HCT116 (cell line): Measurements from ENCODE around the gene ATP6V1G2. TPM values are rescaled to one million over a fixed set of nuclear protein-coding genes. Genes with fewer than 3 reads are reported as not detected.
A peak's percentile ranks its signal among the peaks of the same experiment; 100 is the strongest.

ENCODE experiments used
- ATAC-seq: fragments of 200-7000 bp; cut with Tn5 transposase; 2 replicates; pipeline ENCODE4 v1.9.1; 2020; ENCODE audit warnings: mild to moderate bottlenecking, moderate library complexity
- BruUV-seq: library from RNA; stranded (reverse); fragments of 400-500 nt; replicated peaks from 2 replicates; lab custom pipeline; 2021; lab: Mats Ljungman, UMichigan
- CTCF ChIA-PET: fragments of 300-600 bp; sonication (Branson Sonifier 250); formaldehyde crosslinking; loops from one replicate; lab custom pipeline; 2021; ENCODE audit warnings: antibody characterized with exemption; lab: Charles Lee
- POLR2A ChIA-PET: fragments of 300-600, 350-600 bp; sonication (Branson Sonifier 250); formaldehyde crosslinking; loops from one replicate; lab custom pipeline; 2021; ENCODE audit warnings: antibody characterized with exemption; lab: Charles Lee
- RAD21 ChIA-PET, 2 experiments: fragments of 300-600 bp; sonication (Branson Sonifier 250); formaldehyde crosslinking; loops; one replicate each; lab custom pipeline; 2023; ENCODE audit warnings: low total read pairs in 2 of 2; ENCODE audit not compliant: uncharacterized antibody in 2 of 2, unreplicated experiment in 2 of 2, low non-redundant PET in 1 of 2; lab: Charles Lee
- DNase-seq: peaks from one replicate; pipeline ENCODE4 v3.0.0-alpha.2; 2010; ENCODE audit warnings: low read depth, low spot score
- H2AFZ ChIP-seq: fragments of 200-600 bp; shearing (Covaris generic), sonication (generic); 2 replicates; pipeline ENCODE4 v1.6.1; 2017; ENCODE audit warnings: low read depth, mixed run types, mixed read lengths, antibody characterized with exemption, low read length; ENCODE audit not compliant: poor library complexity, severe bottlenecking
- H3K27ac ChIP-seq: 2 replicates; pipeline ENCODE4 v1.5.1; 2012; ENCODE audit warnings: low read depth, low read length
- H3K27me3 ChIP-seq: fragments of 200-600 bp; sonication (generic); 2 replicates; pipeline ENCODE4 v1.6.1; 2016; ENCODE audit warnings: mixed run types, low read length, mixed read lengths; ENCODE audit not compliant: insufficient read depth
- H3K36me3 ChIP-seq, 2 experiments: fragments of 200-500 bp in 1 of 2; fragments of 200-600 bp in 1 of 2; sonication (Bioruptor generic) in 1 of 2; sonication (generic) in 1 of 2; 2 replicates each; pipeline versions ENCODE4 v1.5.1 to v1.6.1; 2014 to 2016; ENCODE audit warnings: low read length in 2 of 2, inconsistent platforms in 1 of 2, mixed read lengths in 1 of 2, mixed run types in 1 of 2; ENCODE audit not compliant: insufficient read depth in 2 of 2, control insufficient read depth in 1 of 2
- H3K4me1 ChIP-seq, 2 experiments: fragments of 200-600 bp in 1 of 2; sonication (generic) in 1 of 2; 2 replicates each; pipeline versions ENCODE4 v1.5.1 to v1.6.1; 2012 to 2017; ENCODE audit warnings: low read length in 2 of 2, inconsistent platforms in 1 of 2, mild to moderate bottlenecking in 1 of 2, mixed read lengths in 1 of 2, mixed run types in 1 of 2, moderate library complexity in 1 of 2; ENCODE audit not compliant: insufficient read depth in 2 of 2, control insufficient read depth in 1 of 2
- H3K4me2 ChIP-seq: fragments of 200-600 bp; sonication (generic); 2 replicates; pipeline ENCODE4 v1.6.1; 2017; ENCODE audit warnings: mixed run types, low read length, mixed read lengths
- H3K4me3 ChIP-seq, 2 experiments: fragments of 200-600 bp in 1 of 2; sonication (generic) in 1 of 2; replicated peaks in 1 of 2; 2 replicates each; pipeline ENCODE4 v1.5.1; 2011 to 2016; ENCODE audit warnings: low read length in 2 of 2, control low read depth in 1 of 2, low read depth in 1 of 2, mild to moderate bottlenecking in 1 of 2, mixed read lengths in 1 of 2, mixed run types in 1 of 2
- H3K79me2 ChIP-seq: fragments of 200-600 bp; sonication (generic); 2 replicates; pipeline ENCODE4 v1.6.1; 2017; ENCODE audit warnings: mild to moderate bottlenecking, mixed run types, low read length, moderate library complexity, mixed read lengths; ENCODE audit not compliant: insufficient read depth
- H3K9ac ChIP-seq: fragments of 200-600 bp; sonication (generic); 2 replicates; pipeline ENCODE4 v1.6.1; 2016; ENCODE audit warnings: low read length, mixed read lengths
- H3K9me2 ChIP-seq: fragments of 200-600 bp; sonication (generic), shearing (Covaris generic); 2 replicates; pipeline ENCODE4 v1.6.1; 2017; ENCODE audit warnings: mixed run types, mild to moderate bottlenecking, moderate library complexity; ENCODE audit not compliant: insufficient read depth
- H3K9me3 ChIP-seq, 2 experiments: fragments of 200-500 bp in 1 of 2; fragments of 200-600 bp in 1 of 2; sonication (Bioruptor generic) in 1 of 2; sonication (generic) in 1 of 2; 2 replicates each; pipeline ENCODE4 v1.6.1; 2014 to 2017; ENCODE audit warnings: low read length in 2 of 2, mixed read lengths in 2 of 2, inconsistent platforms in 1 of 2, low read depth in 1 of 2, mild to moderate bottlenecking in 1 of 2, mixed run types in 1 of 2, moderate library complexity in 1 of 2; ENCODE audit not compliant: control insufficient read depth in 1 of 2, insufficient read depth in 1 of 2
- H4K20me1 ChIP-seq: fragments of 200-600 bp; sonication (generic), shearing (Covaris generic); 2 replicates; pipeline ENCODE4 v1.6.1; 2017; ENCODE audit warnings: mixed run types, mild to moderate bottlenecking, moderate library complexity; ENCODE audit not compliant: insufficient read depth
- CBX3 ChIP-seq: IDR thresholded peaks from 2 replicates; pipeline ENCODE4 v1.6.1; 2012; ENCODE audit warnings: low read depth
- CEBPB ChIP-seq: IDR thresholded peaks from 2 replicates; pipeline ENCODE4 v1.6.1; 2012; ENCODE audit warnings: low read depth
- EGR1 ChIP-seq: IDR thresholded peaks from 2 replicates; pipeline ENCODE4 v1.6.1; 2012; ENCODE audit warnings: low read depth
- ELF1 ChIP-seq: IDR thresholded peaks from 2 replicates; pipeline ENCODE4 v1.6.1; 2012; ENCODE audit warnings: low read depth, borderline replicate concordance
- EZH2 ChIP-seq: fragments of 200-600 bp; sonication (generic); IDR thresholded peaks from 2 replicates; pipeline ENCODE4 v1.6.1; 2017; ENCODE audit warnings: antibody characterized with exemption, mixed run types
- EZH2phosphoT487 ChIP-seq: fragments of 200-600 bp; IDR thresholded peaks from 2 replicates; pipeline ENCODE4 v1.6.1; 2018; ENCODE audit warnings: antibody characterized with exemption, borderline replicate concordance
- FOSL1 ChIP-seq: IDR thresholded peaks from 2 replicates; pipeline ENCODE4 v1.6.1; 2012; ENCODE audit warnings: low read depth
- JUND ChIP-seq: IDR thresholded peaks from 2 replicates; pipeline ENCODE4 v1.6.1; 2012
- POLR2A ChIP-seq: IDR thresholded peaks from 2 replicates; pipeline ENCODE4 v1.7.0; 2011; ENCODE audit warnings: borderline replicate concordance; ENCODE audit not compliant: insufficient read depth, insufficient read length; ENCODE audit errors: extremely low read depth
- POLR2AphosphoS5 ChIP-seq: IDR thresholded peaks from 2 replicates; pipeline ENCODE4 v1.6.1; 2011; ENCODE audit warnings: mild to moderate bottlenecking, low read depth, low read length, moderate library complexity
- RAD21 ChIP-seq: IDR thresholded peaks from 2 replicates; pipeline ENCODE4 v1.6.1; 2012; ENCODE audit warnings: low read depth, mild to moderate bottlenecking
- SIN3A ChIP-seq: IDR thresholded peaks from 2 replicates; pipeline ENCODE4 v1.6.1; 2012; ENCODE audit warnings: low read depth
- SRF ChIP-seq: IDR thresholded peaks from 2 replicates; pipeline ENCODE4 v1.6.1; 2012; ENCODE audit warnings: low read depth
- TCF7L2 ChIP-seq: IDR thresholded peaks from 2 replicates; pipeline ENCODE4 v1.7.0; 2011; ENCODE audit warnings: borderline replicate concordance, inconsistent platforms; ENCODE audit not compliant: insufficient read depth, insufficient read length; ENCODE audit errors: extremely low read depth
- YY1 ChIP-seq: IDR thresholded peaks from 2 replicates; pipeline ENCODE4 v1.6.1; 2011; ENCODE audit warnings: low read length, low read depth, moderate library complexity, mild to moderate bottlenecking; ENCODE audit not compliant: insufficient replicate concordance; ENCODE audit errors: extremely low read depth
- ZFX ChIP-seq: fragments of 450-650 bp; IDR thresholded peaks from 2 replicates; pipeline ENCODE4 v1.6.1; 2017
- ZNF274 ChIP-seq: fragments of 200-500 bp; sonication (Bioruptor generic); IDR thresholded peaks from 2 replicates; pipeline ENCODE4 v1.6.1; 2014; ENCODE audit warnings: mild to moderate bottlenecking, low read depth, low read length, inconsistent platforms
- intact Hi-C: fragments of 100-400 bp; cut with micrococcal nuclease; formaldehyde crosslinking; loops from 2 replicates; pipeline ENCODE4 v1.10.0; 2022
- total RNA-seq: library from RNA; stranded (reverse); gene quantifications from one replicate; pipeline ENCODE4 v1.2.1, GENCODE V29; 2021; ENCODE audit not compliant: unreplicated experiment
- TF ChIP-seq, protein P1 (sequence below): IDR thresholded peaks from 2 replicates; pipeline ENCODE4 v1.6.1; 2012
- TF ChIP-seq, protein P2 (sequence below): IDR thresholded peaks from 2 replicates; pipeline ENCODE4 v1.6.1; 2012
- TF ChIP-seq, protein P3 (sequence below), 3 experiments: fragments of 200-600 bp in 1 of 3; sonication (generic) in 1 of 3; IDR thresholded peaks in 2 of 3; conservative IDR thresholded peaks in 1 of 3; 2 replicates each; pipeline ENCODE4 v1.5.1; 2012 to 2017; ENCODE audit warnings: low read depth in 2 of 3, low read length in 2 of 3, antibody characterized with exemption in 1 of 3, borderline replicate concordance in 1 of 3, control low read depth in 1 of 3, mild to moderate bottlenecking in 1 of 3, mixed read lengths in 1 of 3, mixed run types in 1 of 3, moderate library complexity in 1 of 3; ENCODE audit not compliant: insufficient read depth in 1 of 3
- TF ChIP-seq, protein P4 (sequence below): IDR thresholded peaks from 2 replicates; pipeline ENCODE4 v1.6.1; 2012; ENCODE audit warnings: low read depth

The ATP6V1G2 gene
- total RNA-seq, 1 experiment from 2014 or later = 1.8 TPM

DNA sequence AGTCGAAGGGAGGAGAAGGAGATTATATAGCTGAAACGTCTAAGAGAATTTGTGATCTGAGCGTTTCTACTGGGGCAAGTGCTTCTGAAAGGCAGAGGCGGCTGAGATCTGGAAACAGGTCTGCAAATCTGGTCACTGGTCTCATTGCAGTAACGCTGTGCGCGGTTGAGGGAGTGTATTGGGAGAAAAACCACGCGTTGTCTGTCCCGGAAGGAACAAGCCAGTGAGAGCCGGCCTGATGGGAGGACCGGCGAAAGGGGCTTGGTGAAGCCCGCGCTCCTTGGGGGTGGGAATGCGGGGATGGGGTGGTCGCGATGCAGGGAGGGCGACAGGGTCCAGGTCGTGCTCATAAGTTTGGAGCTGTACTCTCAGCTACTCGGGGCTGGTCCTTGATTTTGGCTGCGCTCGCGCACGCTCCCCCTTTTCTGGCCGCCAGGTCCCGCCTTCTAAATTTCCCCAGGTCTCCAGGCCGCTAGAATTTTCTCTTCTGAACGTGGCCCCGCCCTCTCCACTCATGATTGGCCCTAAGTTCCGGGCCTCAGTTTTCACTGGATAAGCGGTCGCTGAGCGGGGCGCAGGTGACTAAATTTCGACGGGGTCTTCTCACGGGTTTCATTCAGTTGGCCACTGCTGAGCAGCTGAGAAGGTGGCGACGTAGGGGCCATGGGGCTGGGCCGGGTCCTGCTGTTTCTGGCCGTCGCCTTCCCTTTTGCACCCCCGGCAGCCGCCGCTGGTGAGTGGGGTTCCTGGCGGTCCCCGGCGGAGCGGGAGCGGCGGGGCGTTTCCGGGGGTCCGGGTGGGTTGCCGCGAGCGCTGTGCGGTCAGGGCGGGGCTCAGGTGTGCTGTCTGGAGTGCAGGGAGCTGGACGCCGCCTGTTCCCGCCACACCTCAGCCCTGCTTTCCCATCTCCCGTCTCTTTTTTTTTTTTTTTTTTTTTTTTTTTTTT lies 48.6 kb downstream of the ATP6V1G2 start, which contains the start of gene MICB:
TSS of gene MICB (plus strand) at position 615 of the 946 bp plus-strand sequence. CDS start at position 664, 49 bp downstream.
- H3K9me3 ChIP-seq = no peaks in the 10 kb centered on the region
- intact Hi-C loops = no loop called here
- TF ChIP-seq POLR2A = peak; percentile 47
- TF ChIP-seq EGR1 = no peak
- TF ChIP-seq TCF7L2 = no peak
- TF ChIP-seq ELF1 = no peak
- TF ChIP-seq SIN3A = 0 out of 2 replicates have a peak, but pooled peaks have one; percentile 31
- no peak for TF ChIP-seq ZFX
- TF ChIP-seq, protein P1, sequence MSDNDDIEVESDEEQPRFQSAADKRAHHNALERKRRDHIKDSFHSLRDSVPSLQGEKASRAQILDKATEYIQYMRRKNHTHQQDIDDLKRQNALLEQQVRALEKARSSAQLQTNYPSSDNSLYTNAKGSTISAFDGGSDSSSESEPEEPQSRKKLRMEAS = peak; percentile 33; the same call in 1 of the 2 replicates
- no peak for TF ChIP-seq FOSL1
- TF ChIP-seq, protein P2, sequence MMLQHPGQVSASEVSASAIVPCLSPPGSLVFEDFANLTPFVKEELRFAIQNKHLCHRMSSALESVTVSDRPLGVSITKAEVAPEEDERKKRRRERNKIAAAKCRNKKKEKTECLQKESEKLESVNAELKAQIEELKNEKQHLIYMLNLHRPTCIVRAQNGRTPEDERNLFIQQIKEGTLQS = no peak
- no peak for TF ChIP-seq YY1
- no peak for TF ChIP-seq EZH2phosphoT487
- TF ChIP-seq EZH2 = no peak
- TF ChIP-seq, protein P3, sequence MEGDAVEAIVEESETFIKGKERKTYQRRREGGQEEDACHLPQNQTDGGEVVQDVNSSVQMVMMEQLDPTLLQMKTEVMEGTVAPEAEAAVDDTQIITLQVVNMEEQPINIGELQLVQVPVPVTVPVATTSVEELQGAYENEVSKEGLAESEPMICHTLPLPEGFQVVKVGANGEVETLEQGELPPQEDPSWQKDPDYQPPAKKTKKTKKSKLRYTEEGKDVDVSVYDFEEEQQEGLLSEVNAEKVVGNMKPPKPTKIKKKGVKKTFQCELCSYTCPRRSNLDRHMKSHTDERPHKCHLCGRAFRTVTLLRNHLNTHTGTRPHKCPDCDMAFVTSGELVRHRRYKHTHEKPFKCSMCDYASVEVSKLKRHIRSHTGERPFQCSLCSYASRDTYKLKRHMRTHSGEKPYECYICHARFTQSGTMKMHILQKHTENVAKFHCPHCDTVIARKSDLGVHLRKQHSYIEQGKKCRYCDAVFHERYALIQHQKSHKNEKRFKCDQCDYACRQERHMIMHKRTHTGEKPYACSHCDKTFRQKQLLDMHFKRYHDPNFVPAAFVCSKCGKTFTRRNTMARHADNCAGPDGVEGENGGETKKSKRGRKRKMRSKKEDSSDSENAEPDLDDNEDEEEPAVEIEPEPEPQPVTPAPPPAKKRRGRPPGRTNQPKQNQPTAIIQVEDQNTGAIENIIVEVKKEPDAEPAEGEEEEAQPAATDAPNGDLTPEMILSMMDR (IDR thresholded peaks at IDR 0.05 in 2 of 3, conservative IDR thresholded peaks at IDR 0.05 in 1 of 3; ENCODE audit: borderline replicate concordance in 1 of 3, insufficient read depth in 1 of 3, low read depth in 2 of 3, low read length in 2 of 3) = no peak
- TF ChIP-seq SRF = no peak
- TF ChIP-seq POLR2AphosphoS5 = peak; percentile 81
- no peak for TF ChIP-seq ZNF274
- no peak for TF ChIP-seq CEBPB
- TF ChIP-seq, protein P4, sequence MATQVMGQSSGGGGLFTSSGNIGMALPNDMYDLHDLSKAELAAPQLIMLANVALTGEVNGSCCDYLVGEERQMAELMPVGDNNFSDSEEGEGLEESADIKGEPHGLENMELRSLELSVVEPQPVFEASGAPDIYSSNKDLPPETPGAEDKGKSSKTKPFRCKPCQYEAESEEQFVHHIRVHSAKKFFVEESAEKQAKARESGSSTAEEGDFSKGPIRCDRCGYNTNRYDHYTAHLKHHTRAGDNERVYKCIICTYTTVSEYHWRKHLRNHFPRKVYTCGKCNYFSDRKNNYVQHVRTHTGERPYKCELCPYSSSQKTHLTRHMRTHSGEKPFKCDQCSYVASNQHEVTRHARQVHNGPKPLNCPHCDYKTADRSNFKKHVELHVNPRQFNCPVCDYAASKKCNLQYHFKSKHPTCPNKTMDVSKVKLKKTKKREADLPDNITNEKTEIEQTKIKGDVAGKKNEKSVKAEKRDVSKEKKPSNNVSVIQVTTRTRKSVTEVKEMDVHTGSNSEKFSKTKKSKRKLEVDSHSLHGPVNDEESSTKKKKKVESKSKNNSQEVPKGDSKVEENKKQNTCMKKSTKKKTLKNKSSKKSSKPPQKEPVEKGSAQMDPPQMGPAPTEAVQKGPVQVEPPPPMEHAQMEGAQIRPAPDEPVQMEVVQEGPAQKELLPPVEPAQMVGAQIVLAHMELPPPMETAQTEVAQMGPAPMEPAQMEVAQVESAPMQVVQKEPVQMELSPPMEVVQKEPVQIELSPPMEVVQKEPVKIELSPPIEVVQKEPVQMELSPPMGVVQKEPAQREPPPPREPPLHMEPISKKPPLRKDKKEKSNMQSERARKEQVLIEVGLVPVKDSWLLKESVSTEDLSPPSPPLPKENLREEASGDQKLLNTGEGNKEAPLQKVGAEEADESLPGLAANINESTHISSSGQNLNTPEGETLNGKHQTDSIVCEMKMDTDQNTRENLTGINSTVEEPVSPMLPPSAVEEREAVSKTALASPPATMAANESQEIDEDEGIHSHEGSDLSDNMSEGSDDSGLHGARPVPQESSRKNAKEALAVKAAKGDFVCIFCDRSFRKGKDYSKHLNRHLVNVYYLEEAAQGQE = no peak
- TF ChIP-seq RAD21 = no peak
- TF ChIP-seq CBX3 = no peak
- no peak for TF ChIP-seq JUND

More for the DNA sequence above, 48.6 kb downstream of the ATP6V1G2 start, which contains the start of gene MICB:
- no peaks in the 10 kb centered on the region for H3K9me2 ChIP-seq
- peaks cover 22 to 42% of the 10 kb centered on the region in 2 experiments for H3K4me1 ChIP-seq
- H4K20me1 ChIP-seq = no peaks in the 10 kb centered on the region
- peak within 1 kb of the TSS; percentile 87 for H3K4me2 ChIP-seq
- ATAC-seq = peak; percentile 77
- peak within 1 kb of the TSS; percentile 67 for H3K9ac ChIP-seq
- no TSS peak for BruUV-seq
- H3K4me3 ChIP-seq = peak within 1 kb of the TSS; percentile 65 to 70
- no peak within 1 kb of the TSS for H2AFZ ChIP-seq
- no peaks in the 10 kb centered on the region for H3K36me3 ChIP-seq
- ChIA-PET CTCF (no interaction called here), RAD21 (no interaction called here), POLR2A (interaction anchor here (0.6 to 2.2 kb wide), 9 partner anchors 20 to 97 kb away, joined by 3 to 10 read pairs (median 4); partner anchors contain the start of genes DDX39B and MCCD1)
- peak within 1 kb of the TSS; percentile 64 for H3K27ac ChIP-seq
- H3K27me3 ChIP-seq = no peaks in the 10 kb centered on the region
- DNase-seq = peak; percentile 85
- H3K79me2 ChIP-seq = peaks cover 28% of the 10 kb centered on the region
